Tibial nerve (tissue), 4 donors: ENCODE measurements around the gene ZDHHC16.

ENCODE experiments used
- CTCF ChIP-seq, 5 experiments: fragments of 200-600 bp in 3 of 5; fragments of 450-650 bp in 2 of 5; sonication (generic) in 3 of 5; IDR thresholded peaks; one replicate each; pipeline ENCODE4 v1.5.1; 2016 to 2019; ENCODE audit warnings: antibody characterized with exemption in 5 of 5, mild to moderate bottlenecking in 3 of 5, moderate library complexity in 2 of 5
- EP300 ChIP-seq, 2 donors: sonication (generic); formaldehyde crosslinking; IDR thresholded peaks; one replicate each; pipeline ENCODE4 v1.6.1; 2017; ENCODE audit warnings: antibody characterized with exemption in 2 of 2, mild to moderate bottlenecking in 1 of 2
- POLR2A ChIP-seq, 2 donors: fragments of 450-650 bp; IDR thresholded peaks; one replicate each; pipeline ENCODE4 v1.6.1; 2017; ENCODE audit warnings: antibody characterized with exemption in 2 of 2, mild to moderate bottlenecking in 2 of 2, moderate library complexity in 2 of 2

GRCh38 chr10:97406064-97406463 lies 39.9 kb upstream of the ZDHHC16 start:
- TF ChIP-seq CTCF (IDR thresholded peaks at IDR 0.05) (no peak), POLR2A (IDR thresholded peaks at IDR 0.05) (no peak), EP300 (IDR thresholded peaks at IDR 0.05) (no peak)
